GM19238 (cell line): ENCODE results near the gene HSBP1.

ENCODE experiments used
- DNase-seq: peaks from one replicate; pipeline ENCODE4 v3.0.0; 2011; ENCODE audit warnings: low spot score; ENCODE audit not compliant: insufficient read length

Gene HSBP1

GRCh38 chr16:83803811-83804210 is 4.0 kb upstream of the HSBP1 start:
- DNase-seq: no peak

- DNase-seq: no peak
Observed at GRCh38 chr16:83804366-83804765, 3.4 kb upstream of the HSBP1 start.

GRCh38 chr16:83806036-83806435 is 1.7 kb upstream of the HSBP1 start:
- DNase-seq: no peak

- DNase-seq: no peak
Observed at GRCh38 chr16:83806731-83807130, 1.0 kb upstream of the HSBP1 start.

GRCh38 chr16:83807327-83807709 is 460 bp upstream of the HSBP1 start:
- DNase-seq: no peak

GRCh38 chr16:83808573-83809014 is 816 bp downstream of the HSBP1 start:
- no peak for DNase-seq

GRCh38 chr16:83809092-83809491 is 1.3 kb downstream of the HSBP1 start:
- no peak for DNase-seq

GRCh38 chr16:83810901-83811300 is 3.1 kb downstream of the HSBP1 start:
- no peak for DNase-seq

GRCh38 chr16:83813823-83814658 is 6.3 kb downstream of the HSBP1 start:
- DNase-seq: no peak

- no peak for DNase-seq
Observed at GRCh38 chr16:83814659-83814985, 6.8 kb downstream of the HSBP1 start.

GRCh38 chr16:83817022-83817421 is 9.2 kb downstream of the HSBP1 start:
- no peak for DNase-seq

GRCh38 chr16:83818276-83818675 is 10.5 kb downstream of the HSBP1 start:
- no peak for DNase-seq

- no peak for DNase-seq
Observed at GRCh38 chr16:83819361-83819760, 11.6 kb downstream of the HSBP1 start.

GRCh38 chr16:83826146-83826913 is 18.6 kb downstream of the HSBP1 start:
- DNase-seq: peak; percentile 76

GRCh38 chr16:83830091-83830768 is 22.5 kb downstream of the HSBP1 start:
- no peak for DNase-seq

- DNase-seq: no peak
Observed at GRCh38 chr16:83830769-83831455, 23.1 kb downstream of the HSBP1 start.

GRCh38 chr16:83831456-83831987 is 23.7 kb downstream of the HSBP1 start:
- DNase-seq: no peak

- DNase-seq: no peak
Observed at GRCh38 chr16:83833921-83834320, 26.1 kb downstream of the HSBP1 start.

GRCh38 chr16:83835586-83836566 is 28.1 kb downstream of the HSBP1 start:
- no peak for DNase-seq

GRCh38 chr16:83837566-83837965 is 29.8 kb downstream of the HSBP1 start:
- no peak for DNase-seq
